Measurements from ENCODE around the gene TRAPPC12.
"Not testable (repeated sequence)": the region's sequence is repeated elsewhere in the genome, so short reads cannot be mapped to it uniquely, and the experiment has no call there.

GRCh38 chr2:3369340-3370181, 9.9 kb upstream of the TRAPPC12 start:
- TF ChIP-seq CTCF, POLR2A, POLR2AphosphoS5, EP300 (IDR thresholded peaks at IDR 0.05): not testable (repeated sequence)
